HepG2 (cell line): Measurements from ENCODE around the gene TMEM184B. TPM values are rescaled to one million over a fixed set of nuclear protein-coding genes. Genes with fewer than 3 reads are reported as not detected.

ENCODE experiments used
- HMGA1 ChIP-seq: sonication (generic); formaldehyde crosslinking; conservative IDR thresholded peaks from 2 replicates; pipeline ENCODE4 v1.4.0; 2020; ENCODE audit warnings: missing genetic modification reagents
- IRF2 ChIP-seq: IDR thresholded peaks from 2 replicates; pipeline ENCODE4 v1.6.1; 2018; ENCODE audit warnings: missing genetic modification reagents, missing compliant biosample characterization
- JDP2 ChIP-seq: sonication (generic); formaldehyde crosslinking; IDR thresholded peaks from 2 replicates; pipeline ENCODE4 v1.8.1; 2022; ENCODE audit warnings: missing genetic modification reagents, borderline replicate concordance
- KLF13 ChIP-seq: sonication (generic); formaldehyde crosslinking; IDR thresholded peaks from 2 replicates; pipeline ENCODE4 v1.4.0; 2020; ENCODE audit warnings: mild to moderate bottlenecking, missing genetic modification reagents
- SRSF9 ChIP-seq: fragments of 200-400 bp; formaldehyde crosslinking; IDR thresholded peaks from 2 replicates; pipeline ENCODE4 v1.6.1; 2018; ENCODE audit warnings: borderline replicate concordance, mild to moderate bottlenecking, low read depth, low read length; ENCODE audit not compliant: insufficient read depth, poor library complexity, severe bottlenecking
- ZNF264 ChIP-seq: sonication (generic); formaldehyde crosslinking; IDR thresholded peaks from 2 replicates; pipeline ENCODE4 v1.4.0; 2020; ENCODE audit warnings: missing genetic modification reagents
- ZNF446 ChIP-seq: sonication (generic); formaldehyde crosslinking; IDR thresholded peaks from 2 replicates; pipeline ENCODE4 v1.5.0; 2020; ENCODE audit warnings: mild to moderate bottlenecking, missing genetic modification reagents
- ZNF782 ChIP-seq: sonication (generic); formaldehyde crosslinking; IDR thresholded peaks from 2 replicates; pipeline ENCODE4 v1.4.0; 2020; ENCODE audit warnings: missing genetic modification reagents, mild to moderate bottlenecking, borderline replicate concordance
- ZNF850 ChIP-seq: sonication (generic); formaldehyde crosslinking; conservative IDR thresholded peaks from 2 replicates; pipeline ENCODE4 v1.9.0; 2021; ENCODE audit warnings: mild to moderate bottlenecking, missing genetic modification reagents
- ZSCAN30 ChIP-seq: sonication (generic); formaldehyde crosslinking; IDR thresholded peaks from 2 replicates; pipeline ENCODE4 v1.5.0; 2020; ENCODE audit warnings: mild to moderate bottlenecking, missing genetic modification reagents
- polyA plus RNA-seq, 8 experiments: library from polyadenylated mRNA; depleted of rRNA in 3 of 8; stranded (reverse) in 7 of 8; unstranded in 1 of 8; fragments of >200 nt; fragmentation: Illumina TruSeq in 4 of 8; extraction: Trizol in 4 of 8; gene quantifications; 2 replicates each; pipeline versions ENCODE4 v1.2.1 to v1.2.3, GENCODE V29; 2011 to 2016; ENCODE audit warnings: low read depth in 4 of 8, missing spikeins in 1 of 8, mixed read lengths in 1 of 8; ENCODE audit not compliant: insufficient read depth in 1 of 8
- total RNA-seq, 5 experiments: library from RNA; depleted of rRNA; stranded (reverse); fragments of >200 nt; fragmentation: Illumina TruSeq; extraction: Trizol; gene quantifications; 2 replicates each; pipeline ENCODE4 v1.2.3, GENCODE V29; 2016; ENCODE audit warnings: low read depth in 1 of 5
- TF ChIP-seq, protein P1 (sequence below): sonication (generic); formaldehyde crosslinking; IDR thresholded peaks from 2 replicates; pipeline ENCODE4 v1.4.0; 2020; ENCODE audit warnings: missing genetic modification reagents, borderline replicate concordance
- TF ChIP-seq, protein P2 (sequence below): sonication (generic); formaldehyde crosslinking; IDR thresholded peaks from 2 replicates; pipeline ENCODE4 v1.8.0; 2022; ENCODE audit warnings: mild to moderate bottlenecking, missing genetic modification reagents; ENCODE audit not compliant: insufficient replicate concordance
- TF ChIP-seq, protein P3 (sequence below): IDR thresholded peaks from 2 replicates; pipeline ENCODE4 v1.6.1; 2016; ENCODE audit warnings: low read depth
- TF ChIP-seq, protein P4 (sequence below): sonication (generic); formaldehyde crosslinking; IDR thresholded peaks from 2 replicates; pipeline ENCODE4 v1.5.0; 2020; ENCODE audit warnings: missing genetic modification reagents
- TF ChIP-seq, protein P5 (sequence below): sonication (generic); formaldehyde crosslinking; IDR thresholded peaks from 2 replicates; pipeline ENCODE4 v1.4.0; 2020; ENCODE audit warnings: mild to moderate bottlenecking, low read depth, missing genetic modification reagents
- TF ChIP-seq, protein P6 (sequence below), 2 experiments: sonication (generic) in 1 of 2; formaldehyde crosslinking in 1 of 2; IDR thresholded peaks; 2 replicates each; pipeline versions ENCODE4 v1.4.0 to v1.6.1; 2016 to 2020; ENCODE audit warnings: borderline replicate concordance in 1 of 2, low read depth in 1 of 2, mild to moderate bottlenecking in 1 of 2, missing genetic modification reagents in 1 of 2

The TMEM184B gene
- total and polyA plus RNA-seq, 2 of the 13 experiments (the other 11 are each of a cell fraction or from before 2014, with no cell fraction given), result 15.9 to 16.0 TPM

DNA sequence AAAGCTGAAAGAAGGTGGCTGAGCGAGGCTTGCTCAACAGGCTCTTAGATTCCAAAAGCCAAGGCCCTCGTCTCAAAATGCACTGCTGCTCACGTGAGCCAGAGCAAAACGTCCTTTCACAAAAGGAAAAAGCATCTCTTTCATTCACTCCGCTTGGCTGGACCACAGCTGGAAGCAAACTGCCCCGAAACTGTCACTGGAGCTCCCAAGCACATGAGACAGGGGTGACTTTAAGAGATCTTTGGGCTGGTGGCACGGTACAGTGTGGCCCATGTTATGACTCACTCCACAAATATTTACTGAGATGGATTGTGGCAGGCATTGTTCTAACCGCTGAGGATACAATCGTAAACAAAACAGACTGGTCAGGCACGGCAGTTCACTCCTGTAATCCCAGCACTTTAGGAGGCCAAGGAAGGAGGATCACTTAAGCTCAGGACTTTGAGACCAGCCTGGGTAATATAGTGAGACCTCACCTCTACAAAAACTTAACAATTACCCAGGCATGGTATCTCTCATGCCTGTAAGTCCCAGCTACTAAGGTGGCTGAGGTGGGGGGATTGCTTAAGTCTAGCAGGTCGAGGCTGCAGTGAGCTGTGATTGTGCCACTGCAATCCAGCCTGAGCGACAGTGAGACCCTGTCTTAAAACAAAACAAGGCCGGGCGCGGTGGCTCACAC, 94.7 kb downstream of the TMEM184B start (continued):
- TF ChIP-seq, protein P1, sequence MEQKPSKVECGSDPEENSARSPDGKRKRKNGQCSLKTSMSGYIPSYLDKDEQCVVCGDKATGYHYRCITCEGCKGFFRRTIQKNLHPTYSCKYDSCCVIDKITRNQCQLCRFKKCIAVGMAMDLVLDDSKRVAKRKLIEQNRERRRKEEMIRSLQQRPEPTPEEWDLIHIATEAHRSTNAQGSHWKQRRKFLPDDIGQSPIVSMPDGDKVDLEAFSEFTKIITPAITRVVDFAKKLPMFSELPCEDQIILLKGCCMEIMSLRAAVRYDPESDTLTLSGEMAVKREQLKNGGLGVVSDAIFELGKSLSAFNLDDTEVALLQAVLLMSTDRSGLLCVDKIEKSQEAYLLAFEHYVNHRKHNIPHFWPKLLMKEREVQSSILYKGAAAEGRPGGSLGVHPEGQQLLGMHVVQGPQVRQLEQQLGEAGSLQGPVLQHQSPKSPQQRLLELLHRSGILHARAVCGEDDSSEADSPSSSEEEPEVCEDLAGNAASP (CRISPR knock-in tag), result peak; percentile 71; the same call in 1 of the 2 replicates
- TF ChIP-seq SRSF9 (no peak), IRF2 (CRISPR knock-in tag) (peak; percentile 80), ZSCAN30 (no peak), ZNF264 (CRISPR knock-in tag) (peak; percentile 31; the same call in 1 of the 2 replicates), JDP2 (no peak), HMGA1 (CRISPR knock-in tag) (no peak), KLF13 (CRISPR knock-in tag) (no peak), ZNF782 (CRISPR knock-in tag) (no peak; the same call in 1 of the 2 replicates), ZNF446 (CRISPR knock-in tag) (no peak), ZNF850 (no peak)
- TF ChIP-seq, protein P2, sequence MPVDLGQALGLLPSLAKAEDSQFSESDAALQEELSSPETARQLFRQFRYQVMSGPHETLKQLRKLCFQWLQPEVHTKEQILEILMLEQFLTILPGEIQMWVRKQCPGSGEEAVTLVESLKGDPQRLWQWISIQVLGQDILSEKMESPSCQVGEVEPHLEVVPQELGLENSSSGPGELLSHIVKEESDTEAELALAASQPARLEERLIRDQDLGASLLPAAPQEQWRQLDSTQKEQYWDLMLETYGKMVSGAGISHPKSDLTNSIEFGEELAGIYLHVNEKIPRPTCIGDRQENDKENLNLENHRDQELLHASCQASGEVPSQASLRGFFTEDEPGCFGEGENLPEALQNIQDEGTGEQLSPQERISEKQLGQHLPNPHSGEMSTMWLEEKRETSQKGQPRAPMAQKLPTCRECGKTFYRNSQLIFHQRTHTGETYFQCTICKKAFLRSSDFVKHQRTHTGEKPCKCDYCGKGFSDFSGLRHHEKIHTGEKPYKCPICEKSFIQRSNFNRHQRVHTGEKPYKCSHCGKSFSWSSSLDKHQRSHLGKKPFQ (CRISPR knock-in tag), result peak; percentile 67
- TF ChIP-seq, protein P3, sequence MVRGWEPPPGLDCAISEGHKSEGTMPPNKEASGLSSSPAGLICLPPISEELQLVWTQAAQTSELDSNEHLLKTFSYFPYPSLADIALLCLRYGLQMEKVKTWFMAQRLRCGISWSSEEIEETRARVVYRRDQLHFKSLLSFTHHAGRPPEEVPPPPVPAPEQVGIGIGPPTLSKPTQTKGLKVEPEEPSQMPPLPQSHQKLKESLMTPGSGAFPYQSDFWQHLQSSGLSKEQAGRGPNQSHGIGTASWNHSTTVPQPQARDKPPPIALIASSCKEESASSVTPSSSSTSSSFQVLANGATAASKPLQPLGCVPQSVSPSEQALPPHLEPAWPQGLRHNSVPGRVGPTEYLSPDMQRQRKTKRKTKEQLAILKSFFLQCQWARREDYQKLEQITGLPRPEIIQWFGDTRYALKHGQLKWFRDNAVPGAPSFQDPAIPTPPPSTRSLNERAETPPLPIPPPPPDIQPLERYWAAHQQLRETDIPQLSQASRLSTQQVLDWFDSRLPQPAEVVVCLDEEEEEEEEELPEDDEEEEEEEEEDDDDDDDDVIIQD (CRISPR knock-in tag), result 0 out of 2 replicates have a peak, but pooled peaks have one; percentile 35
- TF ChIP-seq, protein P4, sequence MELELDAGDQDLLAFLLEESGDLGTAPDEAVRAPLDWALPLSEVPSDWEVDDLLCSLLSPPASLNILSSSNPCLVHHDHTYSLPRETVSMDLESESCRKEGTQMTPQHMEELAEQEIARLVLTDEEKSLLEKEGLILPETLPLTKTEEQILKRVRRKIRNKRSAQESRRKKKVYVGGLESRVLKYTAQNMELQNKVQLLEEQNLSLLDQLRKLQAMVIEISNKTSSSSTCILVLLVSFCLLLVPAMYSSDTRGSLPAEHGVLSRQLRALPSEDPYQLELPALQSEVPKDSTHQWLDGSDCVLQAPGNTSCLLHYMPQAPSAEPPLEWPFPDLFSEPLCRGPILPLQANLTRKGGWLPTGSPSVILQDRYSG (CRISPR knock-in tag), result no peak
- TF ChIP-seq, protein P5, sequence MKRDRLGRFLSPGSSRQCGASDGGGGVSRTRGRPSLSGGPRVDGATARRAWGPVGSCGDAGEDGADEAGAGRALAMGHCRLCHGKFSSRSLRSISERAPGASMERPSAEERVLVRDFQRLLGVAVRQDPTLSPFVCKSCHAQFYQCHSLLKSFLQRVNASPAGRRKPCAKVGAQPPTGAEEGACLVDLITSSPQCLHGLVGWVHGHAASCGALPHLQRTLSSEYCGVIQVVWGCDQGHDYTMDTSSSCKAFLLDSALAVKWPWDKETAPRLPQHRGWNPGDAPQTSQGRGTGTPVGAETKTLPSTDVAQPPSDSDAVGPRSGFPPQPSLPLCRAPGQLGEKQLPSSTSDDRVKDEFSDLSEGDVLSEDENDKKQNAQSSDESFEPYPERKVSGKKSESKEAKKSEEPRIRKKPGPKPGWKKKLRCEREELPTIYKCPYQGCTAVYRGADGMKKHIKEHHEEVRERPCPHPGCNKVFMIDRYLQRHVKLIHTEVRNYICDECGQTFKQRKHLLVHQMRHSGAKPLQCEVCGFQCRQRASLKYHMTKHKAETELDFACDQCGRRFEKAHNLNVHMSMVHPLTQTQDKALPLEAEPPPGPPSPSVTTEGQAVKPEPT (CRISPR knock-in tag), result no peak; the same call in 1 of the 2 replicates
- TF ChIP-seq, protein P6, sequence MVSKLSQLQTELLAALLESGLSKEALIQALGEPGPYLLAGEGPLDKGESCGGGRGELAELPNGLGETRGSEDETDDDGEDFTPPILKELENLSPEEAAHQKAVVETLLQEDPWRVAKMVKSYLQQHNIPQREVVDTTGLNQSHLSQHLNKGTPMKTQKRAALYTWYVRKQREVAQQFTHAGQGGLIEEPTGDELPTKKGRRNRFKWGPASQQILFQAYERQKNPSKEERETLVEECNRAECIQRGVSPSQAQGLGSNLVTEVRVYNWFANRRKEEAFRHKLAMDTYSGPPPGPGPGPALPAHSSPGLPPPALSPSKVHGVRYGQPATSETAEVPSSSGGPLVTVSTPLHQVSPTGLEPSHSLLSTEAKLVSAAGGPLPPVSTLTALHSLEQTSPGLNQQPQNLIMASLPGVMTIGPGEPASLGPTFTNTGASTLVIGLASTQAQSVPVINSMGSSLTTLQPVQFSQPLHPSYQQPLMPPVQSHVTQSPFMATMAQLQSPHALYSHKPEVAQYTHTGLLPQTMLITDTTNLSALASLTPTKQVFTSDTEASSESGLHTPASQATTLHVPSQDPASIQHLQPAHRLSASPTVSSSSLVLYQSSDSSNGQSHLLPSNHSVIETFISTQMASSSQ (IDR thresholded peaks at IDR 0.05; ENCODE audit: low read depth), result peak; percentile 59; the same call in 1 of the 2 replicates
- TF ChIP-seq, protein P6 (CRISPR knock-in tag; IDR thresholded peaks at IDR 0.05; ENCODE audit: borderline replicate concordance), result no peak
